ENCODE results near the gene NPDC1.

The NPDC1 gene

GRCh38 chr9:136990242-136990911, 55.6 kb downstream of the NPDC1 start:
- no peak for DNase-seq
